SW480 (cell line): ENCODE data around the gene CPVL.

ENCODE experiments used
- DNase-seq: peaks from one replicate; pipeline ENCODE4 v3.0.0-alpha.2; 2016; ENCODE audit warnings: low spot score

The CPVL gene

GRCh38 chr7:29043576-29043975, 102.8 kb downstream of the CPVL start:
- no peak for DNase-seq

DNA sequence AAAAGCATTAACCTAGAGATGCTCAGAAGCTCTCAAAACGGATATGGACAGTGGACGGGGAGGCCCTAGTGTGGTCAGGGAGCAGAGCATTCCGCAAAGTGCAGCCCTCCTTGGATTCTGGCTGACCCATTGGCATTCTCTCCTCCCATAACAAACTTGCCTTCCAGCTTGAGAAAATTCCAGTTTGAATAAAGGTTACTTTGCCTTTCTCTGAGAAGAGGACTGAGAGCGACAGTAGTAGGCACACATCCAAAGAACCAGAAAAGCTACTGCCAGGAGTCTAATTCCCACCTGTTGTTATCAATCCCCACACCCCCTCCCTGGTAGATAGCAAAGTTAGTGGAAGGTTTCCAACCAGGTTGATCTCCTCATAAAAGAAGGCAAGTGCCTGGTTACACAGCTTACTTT, 103.5 kb downstream of the CPVL start:
- DNase-seq: no peak

GRCh38 chr7:29041991-29042390, 104.3 kb downstream of the CPVL start:
- DNase-seq: no peak

DNA sequence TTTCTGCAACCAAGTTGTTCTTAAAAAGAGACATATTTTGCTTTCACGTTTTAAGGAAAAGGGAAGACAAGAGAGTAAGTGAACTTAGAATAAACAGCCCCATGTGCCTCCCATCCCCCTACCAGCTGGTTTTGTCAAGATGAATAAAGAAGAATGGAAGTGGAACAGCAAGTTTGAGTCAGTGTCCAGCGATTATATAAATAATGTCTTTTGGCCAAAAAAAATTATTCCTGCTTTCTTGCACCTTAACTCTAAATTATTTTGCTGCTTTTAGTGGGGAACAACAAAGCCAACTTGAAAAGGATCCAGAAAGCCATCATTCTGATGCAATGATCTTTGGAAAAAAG, 105.8 kb downstream of the CPVL start:
- no peak for DNase-seq

DNA sequence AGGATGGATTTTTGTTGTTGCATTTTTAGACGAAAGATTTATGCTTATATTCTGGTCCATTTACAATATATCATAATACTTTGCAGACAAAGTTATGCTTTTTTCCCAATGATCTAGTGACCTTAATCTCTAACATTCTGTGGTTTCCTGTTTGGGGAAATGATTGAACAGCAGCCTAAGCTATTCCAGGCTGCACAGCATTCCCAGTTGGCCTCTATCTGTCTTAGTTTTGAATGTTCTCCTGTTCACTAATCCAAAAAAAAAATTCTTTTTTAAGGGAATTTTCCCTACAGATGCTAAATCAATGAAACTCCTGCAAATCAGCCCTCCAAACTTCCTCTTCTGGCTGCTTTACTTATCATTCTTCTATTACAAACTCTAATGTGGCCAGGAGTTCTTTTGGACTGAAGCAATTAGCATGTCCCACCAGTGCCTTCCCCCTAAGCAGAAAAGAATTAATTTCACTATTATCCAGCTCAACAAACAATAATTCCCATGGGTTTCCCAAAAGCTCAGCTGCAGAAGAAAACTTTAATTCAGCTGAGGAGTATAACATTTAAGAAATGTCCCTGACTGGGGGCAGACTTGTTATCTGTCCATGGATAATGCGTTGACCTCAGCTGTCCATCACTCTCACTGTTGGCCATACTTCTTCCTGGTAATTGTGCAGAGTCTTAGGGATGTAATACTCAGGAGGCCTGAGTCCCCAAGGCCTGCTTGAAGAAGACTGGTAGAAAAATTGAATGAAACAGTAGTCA, 106.3 kb downstream of the CPVL start:
- DNase-seq: no peak

- no peak for DNase-seq
Observed at GRCh38 chr7:29038463-29038862, 107.9 kb downstream of the CPVL start.

GRCh38 chr7:29035044-29035740, 111.1 kb downstream of the CPVL start:
- peak; percentile 97 for DNase-seq

- DNase-seq: no peak
Observed at GRCh38 chr7:29033584-29033983, 112.8 kb downstream of the CPVL start.

- DNase-seq: peak; percentile 86
Observed at GRCh38 chr7:29032146-29032545, 114.2 kb downstream of the CPVL start.

- DNase-seq: no peak
Observed at GRCh38 chr7:29030781-29031275, 115.5 kb downstream of the CPVL start.

GRCh38 chr7:29022291-29022988, 123.9 kb downstream of the CPVL start:
- no peak for DNase-seq

GRCh38 chr7:29019896-29020295, 126.4 kb downstream of the CPVL start:
- no peak for DNase-seq

DNA sequence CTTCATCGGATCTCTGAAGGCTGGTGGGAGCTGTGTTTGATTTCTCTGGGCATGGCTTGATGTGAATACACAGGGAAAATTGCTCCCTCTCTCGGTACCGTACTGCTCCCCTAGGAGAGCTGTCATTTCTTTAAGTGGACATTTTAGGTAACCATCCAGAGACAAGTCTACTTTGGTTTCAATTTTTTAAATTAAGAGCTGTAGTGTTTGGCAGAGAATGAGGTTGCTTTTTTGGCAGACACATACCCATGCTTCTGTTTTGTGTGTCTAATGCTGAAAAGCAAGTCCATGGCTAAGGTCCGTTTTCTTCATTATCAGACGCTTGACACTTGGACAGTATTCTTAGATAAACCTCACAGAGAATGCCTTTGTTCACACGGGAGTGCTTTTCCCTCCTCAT, 127.0 kb downstream of the CPVL start:
- no peak for DNase-seq

DNA sequence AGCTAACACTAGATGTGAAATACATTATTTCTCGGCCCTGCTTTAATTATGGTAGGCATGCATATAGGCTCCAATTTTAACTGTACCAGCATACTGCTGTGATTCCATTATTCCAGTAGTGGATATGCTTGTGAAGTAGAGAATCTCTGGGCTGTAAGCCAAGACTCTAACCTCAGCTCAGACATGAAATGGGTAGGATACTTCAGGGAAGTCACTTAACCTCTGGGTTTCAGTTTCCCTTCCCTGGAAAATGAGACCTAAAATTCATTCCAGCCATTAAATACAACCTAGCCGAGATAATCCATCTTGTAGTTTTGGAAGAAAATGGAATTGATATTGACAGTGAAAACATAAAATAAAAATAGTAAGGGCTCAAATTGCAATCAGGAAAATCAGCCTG, 128.6 kb downstream of the CPVL start:
- DNase-seq: no peak

DNA sequence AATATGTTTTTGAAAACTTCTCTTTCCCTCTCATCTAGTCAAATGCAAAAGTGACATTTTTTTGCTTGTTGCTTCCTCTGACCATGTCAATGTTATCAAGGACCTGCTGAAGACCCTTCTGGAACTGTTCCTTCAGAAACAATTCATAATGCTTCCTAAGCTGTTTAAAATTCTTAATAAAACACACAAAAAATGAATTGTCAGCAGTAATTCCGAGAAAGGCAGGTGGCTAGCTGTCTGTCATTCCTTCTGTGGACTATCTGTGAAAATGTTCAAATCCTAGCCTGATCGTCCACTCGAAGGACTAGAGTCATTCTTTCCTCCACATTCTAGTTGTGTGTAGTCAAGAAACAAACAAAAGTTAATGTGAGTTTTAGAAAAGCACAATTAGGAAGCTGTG, 131.6 kb downstream of the CPVL start:
- DNase-seq: no peak

DNA sequence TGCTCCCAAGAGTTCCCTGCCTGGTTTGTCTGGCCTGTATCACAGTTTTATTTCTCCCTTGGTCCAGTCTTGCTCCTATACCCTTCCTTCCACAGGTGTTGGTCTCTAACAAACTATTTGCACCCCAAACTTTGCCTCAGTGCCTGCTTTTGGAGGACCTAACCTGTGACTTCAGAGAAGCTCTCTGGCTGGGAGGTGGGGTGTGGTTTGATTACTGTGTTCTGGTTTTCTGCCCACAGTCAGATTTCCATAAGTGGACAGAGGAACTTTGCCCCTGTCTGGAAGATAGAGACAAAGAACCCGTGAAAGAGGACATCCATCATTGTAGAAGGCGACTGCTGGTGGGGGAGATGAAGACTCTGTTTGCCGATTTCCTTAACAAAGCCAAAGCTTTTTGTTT, 132.4 kb downstream of the CPVL start:
- DNase-seq: no peak

- DNase-seq: no peak
Observed at GRCh38 chr7:29013082-29013695, 133.1 kb downstream of the CPVL start.

DNA sequence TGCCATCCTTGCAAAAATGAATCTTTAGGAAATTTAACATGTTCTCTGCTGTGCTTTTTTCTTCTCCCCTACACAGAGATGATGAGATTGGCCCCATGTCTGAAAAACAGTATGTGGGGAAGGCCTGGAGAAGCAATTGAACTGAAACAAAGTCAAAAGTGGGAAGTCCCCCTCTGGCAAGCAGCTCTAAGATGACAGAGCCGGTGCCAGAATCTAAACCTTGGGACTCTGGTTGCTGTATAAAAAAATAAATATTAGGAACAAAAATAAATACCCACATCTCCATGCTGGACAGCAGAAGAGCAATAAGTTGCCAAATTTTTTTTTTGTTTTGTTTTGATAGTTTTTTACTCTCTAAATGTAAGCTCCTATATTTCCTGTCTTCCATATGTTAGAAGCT, 136.4 kb downstream of the CPVL start:
- DNase-seq: no peak

DNA sequence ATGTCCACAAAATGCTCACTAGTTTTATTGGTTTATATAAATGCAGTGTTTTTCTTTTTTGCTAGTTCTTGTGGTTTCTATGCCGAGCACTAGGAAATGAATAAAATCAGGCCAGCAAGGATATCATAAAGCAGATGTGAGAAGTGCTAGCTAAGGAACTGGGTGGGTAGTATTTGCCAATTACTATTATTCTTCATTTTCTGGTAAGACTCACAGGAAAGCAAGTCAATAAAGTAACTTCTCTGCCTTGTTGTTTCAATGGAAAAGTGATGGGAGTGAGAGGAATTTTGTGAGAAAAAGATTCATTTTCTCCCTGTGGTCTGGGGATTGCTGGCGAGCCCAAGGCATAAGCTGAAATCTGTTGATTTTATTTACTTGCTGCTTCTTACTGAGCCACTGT, 137.7 kb downstream of the CPVL start:
- DNase-seq: no peak

GRCh38 chr7:29007127-29007526, 139.2 kb downstream of the CPVL start:
- no peak for DNase-seq

DNA sequence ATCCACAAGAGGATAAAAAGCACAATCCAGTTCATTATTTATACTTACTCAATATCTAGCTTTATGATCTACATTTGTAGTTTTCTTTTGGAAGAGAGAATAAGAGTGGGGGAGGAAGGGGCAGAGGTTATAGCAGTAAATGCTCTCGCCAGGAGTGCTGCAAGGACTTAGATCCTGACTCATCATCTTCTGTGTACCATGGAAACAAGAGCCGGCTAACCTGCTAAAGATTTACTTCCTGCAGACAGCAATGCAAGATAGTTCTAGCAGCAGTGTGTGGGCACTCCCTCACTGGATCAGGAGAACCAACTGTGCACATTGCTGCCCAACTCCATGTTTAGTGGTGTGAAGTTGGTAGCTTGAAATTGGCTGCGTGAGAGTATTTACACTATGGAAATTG, 140.5 kb downstream of the CPVL start:
- no peak for DNase-seq

- no peak for DNase-seq
Observed at GRCh38 chr7:29005406-29005805, 140.9 kb downstream of the CPVL start.

GRCh38 chr7:29003703-29004102, 142.6 kb downstream of the CPVL start:
- no peak for DNase-seq
